Skeletal muscle tissue (tissue), 4 donors: ENCODE results near the gene CLDN12. TPM values are rescaled to one million over a fixed set of nuclear protein-coding genes. Genes with fewer than 3 reads are reported as not detected.
"Not testable (repeated sequence)": the region's sequence is repeated elsewhere in the genome, so short reads cannot be mapped to it uniquely, and the experiment has no call there.

Experiments used
- H3K27ac ChIP-seq: one replicate; pipeline ENCODE4 v1.7.0; 2013; ENCODE audit warnings: mild to moderate bottlenecking, low read depth, low read length, inconsistent platforms
- H3K27me3 ChIP-seq, 3 donors: one replicate each; pipeline ENCODE4 v1.7.0; 2013; ENCODE audit warnings: low read length in 3 of 3; ENCODE audit not compliant: control insufficient read depth in 3 of 3, insufficient read depth in 3 of 3
- H3K36me3 ChIP-seq, 3 donors: one replicate each; pipeline ENCODE4 v1.7.0; 2013; ENCODE audit warnings: low read length in 3 of 3; ENCODE audit not compliant: control insufficient read depth in 3 of 3, insufficient read depth in 3 of 3
- H3K4me1 ChIP-seq, 3 donors: one replicate each; pipeline ENCODE4 v1.7.0; 2013; ENCODE audit warnings: low read length in 3 of 3, mild to moderate bottlenecking in 3 of 3; ENCODE audit not compliant: control insufficient read depth in 3 of 3, insufficient read depth in 3 of 3
- H3K4me3 ChIP-seq, 3 donors: one replicate each; pipeline ENCODE4 v1.7.0; 2013; ENCODE audit warnings: low read length in 3 of 3
- H3K9ac ChIP-seq, 3 donors: one replicate each; pipeline ENCODE4 v1.7.0; 2013; ENCODE audit warnings: low read length in 3 of 3, mild to moderate bottlenecking in 3 of 3, moderate library complexity in 2 of 3, low read depth in 1 of 3
- H3K9me3 ChIP-seq, 3 donors: one replicate each; pipeline ENCODE4 v1.7.0; 2013; ENCODE audit warnings: low read length in 3 of 3; ENCODE audit not compliant: control insufficient read depth in 3 of 3
- total RNA-seq: library from RNA; depleted of rRNA; stranded (reverse); fragments of >200 nt; gene quantifications from one replicate; pipeline ENCODE4 v1.2.3, GENCODE V29; 2014
- donor health status: Osteomylitis.

The CLDN12 gene
- total RNA-seq, 1 donor from 2014 or later = 15.7 TPM

DNA sequence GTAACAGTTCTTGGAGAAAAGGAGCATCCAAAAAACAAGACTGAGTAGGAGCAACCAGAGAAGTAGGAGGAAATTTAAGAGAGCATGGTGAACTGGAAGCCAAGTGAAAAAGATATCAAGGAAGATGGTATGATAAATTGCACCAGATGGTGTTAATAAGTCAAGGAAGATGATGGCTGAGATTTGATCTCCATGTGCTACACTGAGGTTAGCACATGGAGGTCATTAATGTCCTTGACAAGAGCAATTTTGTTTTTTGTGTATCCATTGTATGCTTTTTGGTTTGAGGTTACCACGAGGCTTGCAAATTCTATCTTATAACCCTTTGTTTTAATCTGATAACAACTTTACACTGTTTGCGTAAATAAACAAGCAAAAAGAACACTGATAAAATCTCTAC lies 54.8 kb downstream of the CLDN12 start:
- H3K9ac ChIP-seq = no peak overlapping the region
- H3K9me3 ChIP-seq = no peaks in the 10 kb centered on the region
- no peaks in the 10 kb centered on the region for H3K27me3 ChIP-seq
- peaks cover 0 to 3% (median 0%) of the 10 kb centered on the region in 3 donors for H3K4me1 ChIP-seq
- H3K36me3 ChIP-seq = no peaks in the 10 kb centered on the region
- H3K27ac ChIP-seq = no peak overlapping the region
- H3K4me3 ChIP-seq = no peak overlapping the region

DNA sequence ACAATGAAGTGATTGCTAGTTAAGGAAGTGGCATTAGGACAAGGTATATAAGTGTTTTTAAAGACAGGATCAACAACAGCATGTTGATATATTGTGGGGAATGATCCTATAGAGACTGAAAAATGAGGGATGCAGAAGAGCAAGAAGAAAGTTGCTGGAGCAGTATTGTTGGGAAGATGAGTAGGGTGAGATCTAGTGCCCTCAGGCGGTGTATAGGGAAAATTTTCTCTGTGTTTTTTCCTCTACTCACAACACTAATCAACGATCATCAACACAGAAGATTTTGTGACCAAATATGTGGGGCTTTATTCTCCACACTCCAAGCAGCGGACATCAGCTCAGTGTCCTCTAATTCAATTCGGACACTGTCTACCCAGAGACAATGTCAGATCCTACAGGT lies 56.6 kb downstream of the CLDN12 start:
- Histone ChIP-seq H3K9ac (no peak overlapping the region), H3K4me1 (peaks cover 0 to 3% (median 0%) of the 10 kb centered on the region in 3 donors), H3K27me3 (no peaks in the 10 kb centered on the region), H3K4me3 (no peak overlapping the region), H3K9me3 (no peaks in the 10 kb centered on the region), H3K27ac (no peak overlapping the region), H3K36me3 (no peaks in the 10 kb centered on the region)

DNA sequence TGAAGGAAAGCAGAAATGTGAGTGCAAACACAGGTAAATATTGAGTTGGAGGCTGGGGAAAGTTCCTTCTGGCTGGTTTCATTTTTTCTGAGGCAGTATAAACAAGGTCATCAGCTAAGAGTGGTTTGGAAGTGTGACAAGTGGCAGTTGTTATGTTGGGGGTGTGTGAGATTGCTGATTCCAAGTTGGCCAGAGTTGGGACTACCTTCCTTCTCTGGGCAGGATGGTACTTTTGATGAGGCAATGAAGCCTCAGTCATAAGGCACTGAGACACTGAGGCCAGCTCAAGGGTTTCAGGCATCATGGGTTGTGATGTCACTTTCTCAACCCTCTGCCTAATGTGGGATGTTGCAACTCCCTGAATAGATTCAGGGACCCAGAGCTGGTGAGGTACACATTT lies 58.0 kb downstream of the CLDN12 start:
- Histone ChIP-seq H3K27me3 (no peaks in the 10 kb centered on the region), H3K4me3 (no peak overlapping the region), H3K9ac (no peak overlapping the region), H3K9me3 (no peaks in the 10 kb centered on the region), H3K27ac (no peak overlapping the region), H3K36me3 (no peaks in the 10 kb centered on the region), H3K4me1 (no peaks in the 10 kb centered on the region)

DNA sequence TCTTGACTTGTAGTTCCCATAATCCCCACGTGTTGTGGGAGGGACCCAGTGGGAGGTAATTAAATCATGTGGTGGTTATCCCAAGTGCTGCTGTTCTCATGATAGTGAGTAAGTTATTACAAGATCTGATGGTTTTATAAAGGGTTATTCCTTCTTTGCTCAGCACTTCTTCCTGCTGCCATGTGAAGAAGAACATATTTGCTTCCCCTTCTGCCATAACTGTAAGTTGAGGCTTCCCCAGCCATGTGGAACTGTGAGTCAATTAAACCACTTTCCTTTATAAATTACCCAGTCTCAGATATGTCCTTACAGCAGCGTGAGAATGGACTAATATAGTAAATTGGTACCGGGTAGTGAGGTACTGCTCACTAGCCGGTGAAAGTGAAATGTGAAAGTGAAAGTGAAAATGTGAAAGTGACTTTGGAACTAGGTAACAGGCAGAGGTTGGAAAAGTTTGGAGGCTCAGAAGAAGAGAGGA lies 59.9 kb downstream of the CLDN12 start:
- H3K4me1 ChIP-seq, H3K9me3 ChIP-seq, H3K9ac ChIP-seq, H3K27me3 ChIP-seq, H3K36me3 ChIP-seq, H3K27ac ChIP-seq: not testable (repeated sequence)
- H3K4me3 ChIP-seq = peak overlapping the region; percentile 28 to 58 (median 57)

Other genes starting within 250 kb of the CLDN12 start
- 5.7 TPM for gene STEAP1, start 249.0 kb upstream of the CLDN12 start, total RNA-seq
- gene STEAP2, start 191.7 kb upstream of the CLDN12 start, total RNA-seq = 2.6 TPM
- gene CFAP69, start 158.3 kb upstream of the CLDN12 start, total RNA-seq = 2.6 TPM
- not detected for gene FAM237B, start 82.2 kb upstream of the CLDN12 start, total RNA-seq
- 9.4 TPM for gene GTPBP10, start 56.7 kb upstream of the CLDN12 start, total RNA-seq
- gene PTTG1IP2, start 66.2 kb downstream of the CLDN12 start, total RNA-seq = not detected
- gene CDK14, start 192.9 kb downstream of the CLDN12 start, total RNA-seq = 25.1 TPM